HL-60 (cell line): Measurements from ENCODE around the gene IL17F.

Source experiments
- GABPA ChIP-seq: IDR thresholded peaks from 2 replicates; pipeline ENCODE4 v1.6.1; 2012; ENCODE audit warnings: low read depth
- TF ChIP-seq, protein P1 (sequence below): IDR thresholded peaks from one replicate; pipeline ENCODE4 v1.5.1; 2011; ENCODE audit warnings: low read length, control low read depth, inconsistent platforms; ENCODE audit not compliant: insufficient read depth

DNA sequence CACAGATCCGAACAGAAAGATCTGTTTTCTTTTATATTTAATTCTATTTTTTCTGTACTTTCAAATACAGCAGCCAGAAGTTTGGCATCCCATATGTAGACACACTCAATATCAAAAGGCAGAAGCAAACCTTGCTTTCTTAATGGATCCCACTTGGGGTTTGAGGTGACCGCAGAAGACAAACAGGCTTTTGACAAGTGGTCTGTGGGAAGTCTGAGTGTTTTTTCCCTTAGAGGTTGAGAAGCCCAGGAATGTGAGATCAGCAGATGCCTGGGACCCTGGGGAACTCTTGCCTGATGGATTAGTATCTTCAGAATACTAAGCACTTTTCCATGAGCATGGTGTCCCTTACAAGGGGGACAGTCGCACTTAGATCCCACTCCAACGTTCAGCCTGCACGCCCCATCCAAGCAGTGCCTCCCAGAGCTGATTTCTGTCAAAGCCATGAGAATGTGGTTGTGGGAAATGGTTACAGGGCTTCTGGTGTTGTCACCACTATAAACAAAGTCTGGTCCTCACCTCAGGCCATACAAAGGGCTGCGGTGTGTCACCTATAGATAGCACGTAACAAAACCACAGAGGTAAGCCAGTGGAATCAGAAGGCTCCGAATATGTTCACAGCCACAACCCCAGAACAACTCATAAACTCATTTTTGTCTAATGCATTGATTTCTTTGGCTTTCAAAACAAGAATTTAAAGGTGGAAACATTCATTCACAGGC is 12.7 kb downstream of the IL17F start:
- TF ChIP-seq GABPA = no peak
- TF ChIP-seq, protein P1, sequence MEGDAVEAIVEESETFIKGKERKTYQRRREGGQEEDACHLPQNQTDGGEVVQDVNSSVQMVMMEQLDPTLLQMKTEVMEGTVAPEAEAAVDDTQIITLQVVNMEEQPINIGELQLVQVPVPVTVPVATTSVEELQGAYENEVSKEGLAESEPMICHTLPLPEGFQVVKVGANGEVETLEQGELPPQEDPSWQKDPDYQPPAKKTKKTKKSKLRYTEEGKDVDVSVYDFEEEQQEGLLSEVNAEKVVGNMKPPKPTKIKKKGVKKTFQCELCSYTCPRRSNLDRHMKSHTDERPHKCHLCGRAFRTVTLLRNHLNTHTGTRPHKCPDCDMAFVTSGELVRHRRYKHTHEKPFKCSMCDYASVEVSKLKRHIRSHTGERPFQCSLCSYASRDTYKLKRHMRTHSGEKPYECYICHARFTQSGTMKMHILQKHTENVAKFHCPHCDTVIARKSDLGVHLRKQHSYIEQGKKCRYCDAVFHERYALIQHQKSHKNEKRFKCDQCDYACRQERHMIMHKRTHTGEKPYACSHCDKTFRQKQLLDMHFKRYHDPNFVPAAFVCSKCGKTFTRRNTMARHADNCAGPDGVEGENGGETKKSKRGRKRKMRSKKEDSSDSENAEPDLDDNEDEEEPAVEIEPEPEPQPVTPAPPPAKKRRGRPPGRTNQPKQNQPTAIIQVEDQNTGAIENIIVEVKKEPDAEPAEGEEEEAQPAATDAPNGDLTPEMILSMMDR = no peak
